ENCODE results near the gene RNF112. TPM values are rescaled to one million over a fixed set of nuclear protein-coding genes. Genes with fewer than 3 reads are reported as not detected.
A peak's percentile ranks its signal among the peaks of the same experiment; 100 is the strongest.

RNF112 gene
- total and polyA plus RNA-seq, 12 donors: 0.64 to 8.1 (median 1.1) TPM

- WGBS, 2 donors: 91 to 94% methylated on average over 7 of the region's 7 CpGs
- no peak for TF ChIP-seq CTCF (IDR thresholded peaks at IDR 0.05)
Observed at GRCh38 chr17:19371259-19372010, 39.6 kb upstream of the RNF112 start.

GRCh38 chr17:19372011-19372370, 39.0 kb upstream of the RNF112 start:
- Histone ChIP-seq H3K4me1 (peaks cover 5 to 54% (median 23%) of the 10 kb centered on the region in 9 donors), H3K36me3 (peaks cover 0 to 8% (median 0%) of the 10 kb centered on the region in 9 donors), H3K27me3 (no peaks in the 10 kb centered on the region), H3K4me3 (no peak overlapping the region), H3K9me3 (no peaks in the 10 kb centered on the region), H3K27ac (no peak overlapping the region)
- no peak for ATAC-seq
- WGBS, 2 donors: 90 to 92% methylated on average over 9 of the region's 9 CpGs
- intact Hi-C loops (cut with DNase I): no loop called here
- no peak for DNase-seq
- no peak for TF ChIP-seq CTCF (IDR thresholded peaks at IDR 0.05)

More at GRCh38 chr17:19371259-19372010, 39.6 kb upstream of the RNF112 start:
- Histone ChIP-seq H3K27ac (peak overlapping the region in 6 of 10 donors; percentile 39 to 82 (median 65)), H3K36me3 (peaks cover 0 to 8% (median 0%) of the 10 kb centered on the region in 9 donors), H3K4me1 (peaks cover 4 to 51% (median 19%) of the 10 kb centered on the region in 9 donors), H3K27me3 (no peaks in the 10 kb centered on the region), H3K4me3 (no peak overlapping the region), H3K9me3 (no peaks in the 10 kb centered on the region)
- intact Hi-C loops (cut with DNase I): no loop called here
- DNase-seq (no peak), ATAC-seq (no peak)

- no peak for TF ChIP-seq CTCF (IDR thresholded peaks at IDR 0.05)
- Histone ChIP-seq H3K9me3 (no peaks in the 10 kb centered on the region), H3K4me3 (no peak overlapping the region), H3K27ac (no peak overlapping the region), H3K4me1 (peaks cover 5 to 58% (median 27%) of the 10 kb centered on the region in 9 donors), H3K36me3 (peaks cover 0 to 8% (median 0%) of the 10 kb centered on the region in 9 donors), H3K27me3 (no peaks in the 10 kb centered on the region)
- 80 to 81% methylated on average over 12 of the region's 12 CpGs for WGBS, 2 donors
- ATAC-seq (no peak), DNase-seq (no peak)
- intact Hi-C loops (cut with DNase I): no loop called here
Observed at GRCh38 chr17:19372439-19372838, 38.6 kb upstream of the RNF112 start.

- no peak for TF ChIP-seq CTCF (IDR thresholded peaks at IDR 0.05)
- intact Hi-C loops (cut with DNase I): no loop called here
- no peaks in the 10 kb centered on the region for H3K9me3 ChIP-seq
- DNase-seq (no peak), ATAC-seq (no peak)
- H3K27ac ChIP-seq: no peak overlapping the region
- H3K36me3 ChIP-seq: peaks cover 0 to 8% (median 0%) of the 10 kb centered on the region in 9 donors
- peaks cover 5 to 55% (median 27%) of the 10 kb centered on the region in 9 donors for H3K4me1 ChIP-seq
- no peak overlapping the region for H3K4me3 ChIP-seq
- WGBS, 2 donors: 84 to 85% methylated on average over 8 of the region's 8 CpGs
- no peaks in the 10 kb centered on the region for H3K27me3 ChIP-seq
Observed at GRCh38 chr17:19372866-19373504, 38.0 kb upstream of the RNF112 start.

All from heart right ventricle (tissue), 16 donors.